ENCODE data around the gene F7. TPM values are rescaled to one million over a fixed set of nuclear protein-coding genes. Genes with fewer than 3 reads are reported as not detected.

The F7 gene
- total and polyA plus RNA-seq, 9 of the 15 experiments (the other 6 are each of a cell fraction or from before 2014, with no cell fraction given) = not detected

- intact Hi-C loops (cut with micrococcal nuclease) = no loop called here
- no peak for FAIRE-seq
Observed at GRCh38 chr13:113118261-113119021, 12.8 kb downstream of the F7 start.

More at GRCh38 chr13:113118261-113119021, 12.8 kb downstream of the F7 start:
- H3K4me1 ChIP-seq (replicated peaks in 1 of 2; ENCODE audit: control insufficient read depth in 2 of 2, insufficient read depth in 2 of 2, low read length in 2 of 2) = peaks cover 0 to 15% of the 10 kb centered on the region in 2 experiments; a peak in 2 of 5 replicates
- H3K9ac ChIP-seq (ENCODE audit: insufficient read depth in 1 of 2, low read depth in 2 of 2, low read length in 2 of 2) = no peak overlapping the region
- no peak overlapping the region for H3K4me2 ChIP-seq (ENCODE audit: insufficient read depth, low read length)
- no peak for DNase-seq (ENCODE audit: extremely low read depth in 1 of 4, low spot score in 3 of 4)
- ChIA-PET POLR2A (no interaction called here), CTCF (ENCODE audit: low intra/inter-chr PET ratio) (no interaction called here)
- no peak for ATAC-seq
- no peak for TF ChIP-seq PRDM10 (IDR thresholded peaks at IDR 0.05; ENCODE audit: partially characterized antibody)
- no peak for TF ChIP-seq MBD2 (IDR thresholded peaks at IDR 0.05; ENCODE audit: borderline replicate concordance, low read depth)
- TF ChIP-seq MCM3 (IDR thresholded peaks at IDR 0.05) = no peak
- TF ChIP-seq KAT2B (IDR thresholded peaks at IDR 0.05; ENCODE audit: low read depth, low read length) = no peak
- TF ChIP-seq MTA1 (IDR thresholded peaks at IDR 0.05; ENCODE audit: borderline replicate concordance) = no peak
- no peak for TF ChIP-seq TRIM25 (IDR thresholded peaks at IDR 0.05; ENCODE audit: borderline replicate concordance)
- no peak for TF ChIP-seq ZBTB49 (CRISPR knock-in tag; IDR thresholded peaks at IDR 0.05; ENCODE audit: borderline replicate concordance)
- no peak for TF ChIP-seq THAP12 (CRISPR knock-in tag; IDR thresholded peaks at IDR 0.05)
- no peak for TF ChIP-seq ZNF551 (CRISPR knock-in tag; IDR thresholded peaks at IDR 0.05)
- TF ChIP-seq ZKSCAN1 (IDR thresholded peaks at IDR 0.05; ENCODE audit: low read depth, low read length) = no peak
- H2AFZ ChIP-seq (ENCODE audit: low read depth, low read length) = no peak overlapping the region
- no peaks in the 10 kb centered on the region for H3K79me2 ChIP-seq (ENCODE audit: control insufficient read depth, insufficient read depth, low read length)
- WGBS (ENCODE audit: insufficient coverage, low coverage, missing lambda C conversion rate) = 1% methylated on average over 19 of the region's 42 CpGs
- in situ Hi-C loops (cut with MboI) = no loop called here
- no TSS peak for BruUV-seq (replicated peaks)
- no peaks in the 10 kb centered on the region for H4K20me1 ChIP-seq (replicated peaks; ENCODE audit: control insufficient read depth, insufficient read depth, low read length)
- H3K9me1 ChIP-seq (ENCODE audit: control insufficient read depth, insufficient read depth, low read length) = no peaks in the 10 kb centered on the region
- H3K4me3 ChIP-seq = no peak overlapping the region
- H3K27ac ChIP-seq (ENCODE audit: extremely low read depth, low read depth, low read length) = no peak overlapping the region
- H3K36me3 ChIP-seq (ENCODE audit: control insufficient read depth, insufficient read depth, low read length) = no peaks in the 10 kb centered on the region
- no peaks in the 10 kb centered on the region for H3K9me3 ChIP-seq (replicated peaks; ENCODE audit: control insufficient read depth, insufficient read depth, low read depth, low read length)
- H3K27me3 ChIP-seq (ENCODE audit: control insufficient read depth in 2 of 2, insufficient read depth in 2 of 2, low read length in 2 of 2) = peaks cover 2 to 81% of the 10 kb centered on the region in 2 experiments; a peak in 4 of 5 replicates
